ENCODE data around the gene FBXO21.

GRCh38 chr12:117190210-117190781 is at the start of gene FBXO21:
- no peak for TF ChIP-seq EZH2 (IDR thresholded peaks at IDR 0.05; ENCODE audit: low read length)
- no peak for TF ChIP-seq CTCF (optimal IDR thresholded peaks at IDR 0.05 in 1 of 3, IDR thresholded peaks at IDR 0.05 in 1 of 3, conservative IDR thresholded peaks at IDR 0.05 in 1 of 3; ENCODE audit: extremely low read depth in 1 of 3, insufficient read depth in 2 of 3, low read length in 3 of 3)
